Choroid plexus epithelial cell (primary cell): Measurements from ENCODE around the gene TMEM167B.

Experiments
- DNase-seq: peaks from one replicate; pipeline ENCODE4 v3.0.0-alpha.2; 2010; ENCODE audit warnings: low read depth
- H3K4me3 ChIP-seq: 2 replicates; pipeline ENCODE4 v1.5.1; 2011; ENCODE audit warnings: low read depth, mild to moderate bottlenecking, control low read depth, low read length, moderate library complexity
- CTCF ChIP-seq: conservative IDR thresholded peaks from 2 replicates; pipeline ENCODE4 v1.5.1; 2011; ENCODE audit warnings: low read depth, mild to moderate bottlenecking, control low read depth, inconsistent platforms, low read length, moderate library complexity

The TMEM167B gene

GRCh38 chr1:109080441-109081082, 10.0 kb upstream of the TMEM167B start:
- no peak for TF ChIP-seq CTCF
- H3K4me3 ChIP-seq = no peak overlapping the region
- DNase-seq = no peak

- no peak overlapping the region for H3K4me3 ChIP-seq
- no peak for DNase-seq
- TF ChIP-seq CTCF = no peak
These were observed 7.1 kb upstream of the TMEM167B start for GRCh38 chr1:109083501-109083900.

- no peak overlapping the region for H3K4me3 ChIP-seq
- TF ChIP-seq CTCF = no peak
- DNase-seq = no peak
These were observed 6.6 kb upstream of the TMEM167B start for GRCh38 chr1:109083923-109084322.

GRCh38 chr1:109084563-109085517, 5.7 kb upstream of the TMEM167B start:
- peak; percentile 70 for DNase-seq
- no peak for TF ChIP-seq CTCF
- H3K4me3 ChIP-seq = no peak overlapping the region

- TF ChIP-seq CTCF = no peak
- H3K4me3 ChIP-seq = no peak overlapping the region
- DNase-seq = no peak
These were observed 1.1 kb upstream of the TMEM167B start for GRCh38 chr1:109089242-109090015.

- no peak for TF ChIP-seq CTCF
- peak; percentile 70 for DNase-seq
- peak overlapping the region; percentile 94 for H3K4me3 ChIP-seq
These were observed 694 bp downstream of the TMEM167B start for GRCh38 chr1:109091078-109091838.
